Inflammatory macrophage treated with lipopolysaccharide for 4 hours (primary cell): ENCODE results near the gene TRIM49B.
"Not testable (repeated sequence)": the region's sequence is repeated elsewhere in the genome, so short reads cannot be mapped to it uniquely, and the experiment has no call there.

Experiments
- DNase-seq: peaks from one replicate; pipeline ENCODE4 v3.0.0-alpha.2; 2020

Gene TRIM49B

GRCh38 chr11:49028523-49028922 lies at the start of gene TRIM49B:
Gene TRIM49B (plus strand): TSS chr11:49028823. CDS start chr11:49031600, 2,777 bp downstream.
- not testable (repeated sequence) for DNase-seq

GRCh38 chr11:48983785-48984184 lies 44.8 kb upstream of the TRIM49B start, which contains the start of gene TRIM51G:
Gene TRIM51G (minus strand): TSS chr11:48983885. CDS start chr11:48981695, 2,190 bp downstream.
- DNase-seq = not testable (repeated sequence)

DNA sequence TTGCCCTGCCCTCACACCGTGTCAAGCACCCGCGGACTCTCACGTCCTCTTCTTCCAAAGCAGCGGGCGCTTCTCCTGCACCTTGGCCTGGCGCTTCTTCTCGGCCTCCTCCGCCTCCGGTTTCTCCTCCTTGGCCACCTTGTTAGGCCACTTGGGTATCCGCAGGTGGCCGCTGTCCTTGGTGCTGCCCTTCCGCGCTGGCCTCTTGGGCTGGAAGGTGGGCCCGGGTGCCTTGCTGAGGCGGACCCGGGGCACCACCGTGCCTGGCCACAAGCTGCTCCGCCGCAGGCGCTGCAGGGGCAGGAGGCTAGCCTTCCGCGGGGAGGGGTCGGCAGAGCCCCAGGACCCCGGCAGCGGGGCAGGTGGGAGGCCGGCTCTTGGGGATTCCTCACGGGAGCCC lies 19.6 kb downstream of the TRIM49B start:
- not testable (repeated sequence) for DNase-seq

- not testable (repeated sequence) for DNase-seq
Observed at GRCh38 chr11:49049821-49050220, 21.2 kb downstream of the TRIM49B start.

- DNase-seq = not testable (repeated sequence)
Observed at GRCh38 chr11:49059012-49059411, 30.4 kb downstream of the TRIM49B start, which contains the start of gene TRIM64C. Gene TRIM64C (minus strand): TSS chr11:49059112. CDS start chr11:49059112, 0 bp downstream.

GRCh38 chr11:49069897-49070296 lies 41.3 kb downstream of the TRIM49B start:
- DNase-seq = not testable (repeated sequence)
